A673 (cell line): ENCODE measurements around the gene ASPRV1. TPM values are rescaled to one million over a fixed set of nuclear protein-coding genes. Genes with fewer than 3 reads are reported as not detected.
"Not testable (repeated sequence)": the region's sequence is repeated elsewhere in the genome, so short reads cannot be mapped to it uniquely, and the experiment has no call there.

Experiments
- BruUV-seq: library from RNA; stranded (reverse); fragments of 400-500 nt; replicated peaks from 2 replicates; lab custom pipeline; 2021; lab: Mats Ljungman, UMichigan
- CTCF ChIA-PET: fragments of 300-600 bp; sonication (Branson Sonifier 250); formaldehyde crosslinking; loops from one replicate; lab custom pipeline; 2022; ENCODE audit warnings: antibody characterized with exemption; lab: Charles Lee
- POLR2A ChIA-PET: fragments of 300-600 bp; sonication (Branson Sonifier 250); formaldehyde crosslinking; loops from one replicate; lab custom pipeline; 2022; ENCODE audit warnings: antibody characterized with exemption; ENCODE audit not compliant: low non-redundant PET; lab: Charles Lee
- DNase-seq: peaks from one replicate; pipeline ENCODE4 v3.0.0-alpha.2; 2015; ENCODE audit warnings: low spot score
- H3K27ac ChIP-seq: fragments of 200-600 bp; sonication (generic); 2 replicates; pipeline ENCODE4 v1.5.1; 2016; ENCODE audit warnings: mixed run types, low read depth, mild to moderate bottlenecking, mixed read lengths, antibody characterized with exemption, low read length; ENCODE audit not compliant: poor library complexity, severe bottlenecking
- H3K27me3 ChIP-seq: fragments of 200-600 bp; sonication (generic); replicated peaks from 2 replicates; pipeline ENCODE4 v1.6.1; 2017; ENCODE audit warnings: mixed run types, low read depth, mild to moderate bottlenecking, mixed read lengths, antibody characterized with exemption, low read length; ENCODE audit not compliant: insufficient read depth, poor library complexity
- H3K36me3 ChIP-seq: fragments of 200-600 bp; sonication (generic); 2 replicates; pipeline ENCODE4 v1.6.1; 2016; ENCODE audit warnings: mixed run types, mild to moderate bottlenecking, mixed read lengths, antibody characterized with exemption, low read length; ENCODE audit not compliant: insufficient read depth, poor library complexity, severe bottlenecking
- H3K4me1 ChIP-seq: fragments of 200-600 bp; sonication (generic); 2 replicates; pipeline ENCODE4 v1.6.1; 2017; ENCODE audit warnings: mixed run types, mild to moderate bottlenecking, mixed read lengths, antibody characterized with exemption, low read length; ENCODE audit not compliant: insufficient read depth, poor library complexity, severe bottlenecking
- H3K4me3 ChIP-seq: fragments of 200-600 bp; sonication (generic); 2 replicates; pipeline ENCODE4 v1.5.1; 2016; ENCODE audit warnings: low read depth, mixed run types, mild to moderate bottlenecking, mixed read lengths, low read length; ENCODE audit not compliant: poor library complexity, severe bottlenecking
- H3K9me3 ChIP-seq: fragments of 200-600 bp; sonication (generic); 2 replicates; pipeline ENCODE4 v1.6.1; 2016; ENCODE audit warnings: mixed run types, low read depth, mild to moderate bottlenecking, mixed read lengths, antibody characterized with exemption, low read length; ENCODE audit not compliant: poor library complexity, severe bottlenecking
- EZH2 ChIP-seq: fragments of 200-600 bp; sonication (generic); IDR thresholded peaks from 2 replicates; pipeline ENCODE4 v1.6.1; 2017; ENCODE audit warnings: borderline replicate concordance, low read depth, mild to moderate bottlenecking, mixed read lengths, antibody characterized with exemption, low read length; ENCODE audit not compliant: poor library complexity, severe bottlenecking
- intact Hi-C: fragments of 100-400 bp; cut with micrococcal nuclease; formaldehyde crosslinking; loops from one replicate; pipeline ENCODE4 v1.10.0; 2022; ENCODE audit not compliant: unreplicated experiment
- total RNA-seq: library from RNA; stranded (reverse); gene quantifications from 2 replicates; pipeline ENCODE4 v1.2.3, GENCODE V29; 2021
- TF ChIP-seq, protein P1 (sequence below): fragments of 300-800, 200-600 bp; sonication (generic); conservative IDR thresholded peaks from 2 replicates; pipeline ENCODE4 v1.5.1; 2017; ENCODE audit warnings: low read depth, mild to moderate bottlenecking, antibody characterized with exemption, low read length, moderate library complexity, mixed read lengths

ASPRV1 gene
- total RNA-seq, 1 experiment from 2014 or later: 0.73 TPM

GRCh38 chr2:69954084-69954483 is 7.3 kb downstream of the ASPRV1 start:
- no peaks in the 10 kb centered on the region for H3K4me1 ChIP-seq
- H3K27ac ChIP-seq: no peak overlapping the region
- intact Hi-C loops: no loop called here
- no peak for DNase-seq
- H3K9me3 ChIP-seq: no peaks in the 10 kb centered on the region
- TF ChIP-seq, protein P1, sequence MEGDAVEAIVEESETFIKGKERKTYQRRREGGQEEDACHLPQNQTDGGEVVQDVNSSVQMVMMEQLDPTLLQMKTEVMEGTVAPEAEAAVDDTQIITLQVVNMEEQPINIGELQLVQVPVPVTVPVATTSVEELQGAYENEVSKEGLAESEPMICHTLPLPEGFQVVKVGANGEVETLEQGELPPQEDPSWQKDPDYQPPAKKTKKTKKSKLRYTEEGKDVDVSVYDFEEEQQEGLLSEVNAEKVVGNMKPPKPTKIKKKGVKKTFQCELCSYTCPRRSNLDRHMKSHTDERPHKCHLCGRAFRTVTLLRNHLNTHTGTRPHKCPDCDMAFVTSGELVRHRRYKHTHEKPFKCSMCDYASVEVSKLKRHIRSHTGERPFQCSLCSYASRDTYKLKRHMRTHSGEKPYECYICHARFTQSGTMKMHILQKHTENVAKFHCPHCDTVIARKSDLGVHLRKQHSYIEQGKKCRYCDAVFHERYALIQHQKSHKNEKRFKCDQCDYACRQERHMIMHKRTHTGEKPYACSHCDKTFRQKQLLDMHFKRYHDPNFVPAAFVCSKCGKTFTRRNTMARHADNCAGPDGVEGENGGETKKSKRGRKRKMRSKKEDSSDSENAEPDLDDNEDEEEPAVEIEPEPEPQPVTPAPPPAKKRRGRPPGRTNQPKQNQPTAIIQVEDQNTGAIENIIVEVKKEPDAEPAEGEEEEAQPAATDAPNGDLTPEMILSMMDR: no peak
- no peak for TF ChIP-seq EZH2
- POLR2A ChIA-PET: no interaction called here
- no peak overlapping the region for H3K4me3 ChIP-seq
- BruUV-seq: no TSS peak
- CTCF ChIA-PET: no interaction called here
- H3K36me3 ChIP-seq: no peaks in the 10 kb centered on the region
- peaks cover 8% of the 10 kb centered on the region for H3K27me3 ChIP-seq

DNA sequence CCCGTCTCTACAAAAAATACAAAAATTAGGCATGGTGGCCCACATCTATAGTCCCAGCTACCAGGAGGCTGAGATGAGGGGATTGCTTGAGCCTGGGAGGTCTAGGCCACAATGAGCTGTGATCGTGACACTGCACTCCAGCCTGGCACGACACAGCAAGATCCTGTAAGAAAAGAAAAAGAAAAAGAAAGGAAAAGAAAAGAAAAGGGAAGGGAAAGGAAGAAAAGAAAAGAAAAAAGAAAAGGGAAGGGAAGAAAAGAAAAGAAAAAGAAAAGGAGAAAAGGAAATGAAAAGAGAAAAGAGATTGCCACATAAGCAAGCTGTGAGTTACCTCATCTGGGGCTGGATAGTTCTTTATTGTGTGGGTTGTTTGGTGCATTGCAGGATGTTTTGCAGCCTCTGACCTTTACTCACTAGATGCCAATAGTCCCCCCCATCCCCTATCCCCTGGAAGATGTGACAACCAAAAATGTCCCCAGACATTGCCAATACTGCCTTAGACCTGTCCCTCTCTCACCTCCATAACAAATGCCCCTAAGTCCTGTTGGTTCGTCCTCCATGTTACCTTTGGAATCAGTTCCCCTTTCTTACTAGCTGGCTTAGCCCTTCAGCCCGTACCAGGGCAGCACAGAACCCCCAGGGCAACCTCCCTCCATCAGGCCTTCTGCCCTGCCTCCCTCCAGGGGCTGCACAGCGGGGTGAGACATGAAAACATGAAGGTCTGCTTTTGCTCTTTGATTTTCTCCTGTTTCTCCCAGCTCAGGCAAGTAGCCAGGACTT is 8.9 kb downstream of the ASPRV1 start:
- no TSS peak for BruUV-seq
- H3K4me1 ChIP-seq: no peaks in the 10 kb centered on the region
- no peak for TF ChIP-seq EZH2
- TF ChIP-seq, protein P1: no peak
- DNase-seq: no peak
- H3K36me3 ChIP-seq: no peaks in the 10 kb centered on the region
- H3K9me3 ChIP-seq: no peaks in the 10 kb centered on the region
- no peak overlapping the region for H3K4me3 ChIP-seq
- intact Hi-C loops: no loop called here
- peaks cover 8% of the 10 kb centered on the region for H3K27me3 ChIP-seq
- POLR2A ChIA-PET: no interaction called here
- no peak overlapping the region for H3K27ac ChIP-seq
- CTCF ChIA-PET: interaction anchor here (0.6 kb wide), 1 partner anchor 352 kb away, joined by 6 read pairs; no protein-coding TSS in a partner anchor

GRCh38 chr2:69950671-69951070 is 10.8 kb downstream of the ASPRV1 start:
- H3K4me3 ChIP-seq, POLR2A ChIA-PET, CTCF ChIA-PET, intact Hi-C loops, H3K27me3 ChIP-seq, H3K27ac ChIP-seq, H3K9me3 ChIP-seq, BruUV-seq, H3K4me1 ChIP-seq, DNase-seq, H3K36me3 ChIP-seq: not testable (repeated sequence)

- TF ChIP-seq, protein P1: no peak
- no peak for TF ChIP-seq EZH2
- H3K36me3 ChIP-seq: no peaks in the 10 kb centered on the region
- H3K27me3 ChIP-seq: no peaks in the 10 kb centered on the region
- CTCF ChIA-PET: no interaction called here
- POLR2A ChIA-PET: no interaction called here
- H3K4me1 ChIP-seq: no peaks in the 10 kb centered on the region
- H3K4me3 ChIP-seq: no peak overlapping the region
- no TSS peak for BruUV-seq
- no peak overlapping the region for H3K27ac ChIP-seq
- intact Hi-C loops: no loop called here
- no peak for DNase-seq
- no peaks in the 10 kb centered on the region for H3K9me3 ChIP-seq
Observed at GRCh38 chr2:69950241-69950640, 11.2 kb downstream of the ASPRV1 start.
